ENCODE measurements around the gene HYI.
"Not testable (repeated sequence)": the region's sequence is repeated elsewhere in the genome, so short reads cannot be mapped to it uniquely, and the experiment has no call there.

HYI gene

GRCh38 chr1:43463479-43463878 is 9.7 kb upstream of the HYI start:
- no peak for DNase-seq

GRCh38 chr1:43460988-43461693 is 7.4 kb upstream of the HYI start:
- no peak for DNase-seq

DNA sequence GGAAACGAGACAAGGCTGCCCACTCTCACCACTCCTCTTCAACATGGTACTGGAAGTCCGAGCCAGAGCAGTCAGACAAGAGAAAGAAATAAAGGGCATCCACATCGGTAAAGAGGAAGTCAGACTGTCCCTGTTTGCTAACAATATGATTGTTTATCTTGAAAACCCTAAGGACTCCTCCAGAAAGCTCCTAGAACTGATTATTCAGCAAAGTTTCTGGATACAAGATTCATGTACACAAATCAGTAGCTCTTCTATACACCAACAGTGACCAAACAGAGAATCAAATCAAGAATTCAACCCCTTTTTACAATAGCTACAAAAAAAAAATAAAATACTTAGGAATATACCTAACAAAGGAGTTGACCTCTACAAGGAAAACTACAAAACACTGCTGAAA is 4.6 kb upstream of the HYI start:
- not testable (repeated sequence) for DNase-seq

DNA sequence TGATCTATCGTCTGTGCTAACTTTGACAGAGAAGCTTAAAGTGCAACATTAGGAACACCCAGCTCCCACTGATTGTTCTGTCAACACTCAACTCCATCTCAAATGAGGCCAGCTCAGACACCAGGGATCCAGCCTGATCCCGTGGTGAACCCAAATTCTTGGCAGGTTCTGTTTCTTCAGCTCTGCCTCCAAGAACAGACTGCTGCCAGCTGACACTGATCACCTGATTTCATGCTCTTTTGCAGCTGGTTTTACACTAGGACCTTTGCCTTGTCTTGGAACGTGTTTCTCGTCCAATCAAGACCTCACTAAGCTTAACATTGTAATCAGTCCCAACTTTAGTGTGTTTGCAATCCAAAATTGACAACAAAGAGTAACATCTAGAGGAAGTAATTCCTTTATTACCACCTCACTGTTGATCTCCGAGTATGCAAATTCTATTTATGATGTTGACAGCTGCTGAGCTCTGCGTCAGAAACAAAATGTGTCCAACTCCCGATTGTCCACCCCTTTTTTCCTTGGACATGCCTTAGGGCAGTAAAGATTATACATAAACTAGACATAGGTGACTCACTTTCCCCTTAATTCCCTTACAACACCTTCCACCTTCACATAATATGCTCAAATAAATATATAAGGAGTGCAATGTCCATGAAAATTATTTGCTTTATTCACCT is 1.6 kb upstream of the HYI start:
- no peak for DNase-seq

GRCh38 chr1:43454270-43455011 is 710 bp upstream of the HYI start:
- peak; percentile 93 for DNase-seq

DNA sequence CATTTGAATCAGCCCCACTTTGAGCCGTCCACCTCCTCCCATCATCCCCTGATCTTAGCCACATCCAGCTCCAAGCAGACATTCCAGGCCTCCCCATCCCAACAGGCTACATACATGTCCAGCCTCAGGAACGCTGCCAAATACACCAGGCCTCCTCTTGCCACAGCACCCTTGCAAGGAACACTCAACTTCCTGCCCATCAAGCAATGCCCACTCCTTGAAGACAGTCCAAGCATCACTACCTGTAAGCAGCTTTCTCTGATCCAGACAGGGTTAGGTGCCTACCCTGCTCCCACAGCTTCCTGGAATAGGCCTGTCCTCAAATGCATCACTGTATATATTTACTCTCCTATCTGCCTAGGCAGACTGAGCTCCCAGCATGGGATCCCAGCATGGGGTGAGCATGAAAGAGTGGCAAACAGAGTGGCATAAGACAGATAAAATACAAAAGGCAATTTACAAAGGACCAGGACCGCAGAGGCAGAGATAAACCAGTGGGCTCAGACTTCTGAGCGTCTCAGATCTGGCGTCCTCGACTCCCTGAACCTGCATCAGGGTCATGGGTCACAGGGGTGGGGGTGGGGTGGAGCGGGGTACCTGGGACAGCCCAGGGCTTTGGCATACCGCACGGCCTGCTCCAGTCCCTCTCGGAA is 816 bp downstream of the HYI start:
- no peak for DNase-seq

DNA sequence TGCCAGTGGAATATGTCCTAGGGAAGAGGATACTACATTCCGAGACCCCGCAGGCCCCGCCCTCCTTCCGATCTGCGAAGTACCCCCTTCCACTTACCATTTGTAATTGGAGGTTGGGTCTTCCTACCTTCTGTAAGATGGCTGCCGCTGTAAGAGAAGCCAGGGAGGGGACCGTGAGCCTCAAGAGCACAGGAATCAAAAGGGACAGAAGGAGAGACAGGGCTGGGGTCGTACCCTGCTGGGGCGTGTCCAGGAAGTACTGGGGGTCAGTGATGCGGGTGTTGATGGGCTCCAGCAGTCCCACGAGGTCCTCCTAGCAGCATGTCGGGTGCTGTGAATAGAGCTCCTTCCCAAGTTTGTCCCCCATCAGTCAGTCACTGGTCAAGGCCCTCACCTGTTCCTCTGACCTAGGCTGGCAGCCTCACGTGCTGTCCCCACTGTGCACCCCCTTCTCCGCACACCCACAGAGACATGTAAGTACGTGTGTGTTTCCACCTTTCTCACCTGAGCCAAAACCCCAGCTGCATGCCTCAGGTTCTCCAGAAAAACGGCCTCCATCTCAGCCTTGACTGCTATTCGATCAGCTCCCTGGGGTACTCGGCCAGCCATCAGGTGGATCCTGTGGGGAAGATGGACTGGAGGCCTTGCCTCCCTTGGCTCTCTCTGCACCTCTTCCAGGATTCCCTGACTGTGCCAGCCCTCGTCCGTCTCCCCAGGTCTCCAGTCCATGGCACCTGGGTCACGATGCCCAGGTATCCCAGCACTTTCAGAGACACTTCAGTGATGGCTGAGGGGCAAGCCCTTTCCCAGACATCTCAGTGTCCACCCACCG is 1.8 kb downstream of the HYI start:
- DNase-seq: no peak

DNA sequence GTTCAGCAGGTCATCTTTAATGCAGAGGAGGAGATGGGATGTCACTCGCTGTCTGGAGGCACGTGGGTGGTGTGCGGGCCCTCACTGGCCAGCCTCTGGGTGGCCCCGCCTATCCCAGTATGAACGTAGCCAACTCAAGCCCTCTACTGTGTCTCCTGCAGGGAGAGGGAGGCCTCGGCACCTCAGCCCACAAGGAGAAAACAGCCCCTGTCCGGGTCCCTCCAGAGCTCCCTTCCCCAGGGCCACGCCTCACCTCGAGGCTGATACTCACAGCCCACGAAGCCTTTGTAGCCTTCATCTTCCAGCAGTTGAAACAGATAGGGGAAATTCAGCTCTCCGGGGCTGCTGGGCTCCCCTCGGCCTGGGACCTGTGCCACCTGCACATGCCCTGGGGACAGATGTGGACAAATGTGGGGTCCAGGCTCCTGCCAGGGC is 2.6 kb downstream of the HYI start:
- no peak for DNase-seq

GRCh38 chr1:43450251-43450941 is 3.3 kb downstream of the HYI start:
- DNase-seq: no peak

GRCh38 chr1:43449708-43450069 is 4.0 kb downstream of the HYI start:
- DNase-seq: no peak

GRCh38 chr1:43448955-43449707 is 4.6 kb downstream of the HYI start:
- no peak for DNase-seq

DNA sequence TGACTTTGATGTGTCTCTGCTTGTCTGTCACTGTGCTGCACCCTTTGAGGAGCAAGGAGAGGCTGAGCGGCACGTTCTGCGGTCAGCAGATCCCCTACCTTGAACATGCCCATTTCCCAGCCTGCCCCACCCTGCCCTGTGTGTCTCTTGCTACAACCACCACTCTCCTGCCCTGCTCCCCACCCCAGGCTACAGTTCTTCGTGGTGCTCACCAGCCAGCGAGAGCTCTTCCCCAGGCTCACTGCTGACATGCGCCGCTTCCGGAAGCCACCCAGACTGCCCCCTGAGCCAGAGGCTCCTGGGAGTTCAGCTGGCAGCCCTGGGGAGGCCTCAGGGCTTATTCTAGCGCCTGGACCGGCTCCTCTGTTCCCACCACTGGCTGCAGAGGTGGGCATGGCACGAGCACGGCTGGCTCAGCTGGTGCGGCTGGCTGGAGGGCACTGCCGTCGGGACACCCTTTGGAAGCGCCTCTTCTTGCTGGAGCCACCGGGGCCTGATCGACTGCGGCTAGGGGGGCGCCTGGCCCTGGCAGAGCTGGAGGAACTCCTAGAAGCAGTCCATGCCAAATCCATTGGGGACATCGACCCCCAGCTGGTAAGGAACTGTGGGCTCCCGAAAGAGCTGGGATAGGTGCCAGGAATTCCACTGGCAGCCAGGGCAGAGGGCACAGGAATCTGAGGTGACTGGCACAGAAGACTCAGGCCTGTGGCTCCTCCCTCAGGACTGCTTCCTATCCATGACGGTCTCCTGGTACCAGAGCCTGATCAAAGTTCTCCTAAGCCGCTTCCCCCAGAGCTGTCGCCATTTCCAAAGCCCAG is 5.6 kb downstream of the HYI start:
- no peak for DNase-seq

- no peak for DNase-seq
These were observed 6.6 kb downstream of the HYI start for GRCh38 chr1:43446881-43447835.

DNA sequence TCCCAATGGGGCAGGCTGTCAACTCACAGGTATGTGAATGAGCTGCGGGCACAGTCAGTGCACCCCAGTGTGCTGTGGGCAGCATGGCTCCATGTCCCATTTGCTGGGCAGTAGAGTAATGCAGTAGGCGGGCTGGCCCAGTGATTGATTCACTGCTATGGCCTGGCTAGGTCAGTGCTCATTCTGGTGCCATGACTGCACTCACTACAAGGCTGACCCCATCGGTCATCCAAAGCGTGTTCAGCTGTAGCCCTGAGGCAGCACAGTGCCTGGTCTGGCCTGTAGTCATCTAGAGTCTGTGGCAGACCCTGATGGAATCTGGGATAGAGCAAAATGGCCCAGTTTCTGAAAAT is 7.4 kb downstream of the HYI start:
- DNase-seq: no peak

- no peak for DNase-seq
These were observed 7.9 kb downstream of the HYI start for GRCh38 chr1:43445606-43446387.

GRCh38 chr1:43444836-43445235 is 8.9 kb downstream of the HYI start:
- no peak for DNase-seq

- DNase-seq: no peak
These were observed 9.4 kb downstream of the HYI start for GRCh38 chr1:43444151-43444828.

All from DMS79 (cell line).